T1000 (cell line): ENCODE data around the gene ITPKB.
"Not testable (repeated sequence)": the region's sequence is repeated elsewhere in the genome, so short reads cannot be mapped to it uniquely, and the experiment has no call there.

Experiments
- DNase-seq: peaks from one replicate; lab custom pipeline; 2025; ENCODE audit warnings: mixed read lengths; lab: John Stamatoyannopoulos, UW

ITPKB gene

DNA sequence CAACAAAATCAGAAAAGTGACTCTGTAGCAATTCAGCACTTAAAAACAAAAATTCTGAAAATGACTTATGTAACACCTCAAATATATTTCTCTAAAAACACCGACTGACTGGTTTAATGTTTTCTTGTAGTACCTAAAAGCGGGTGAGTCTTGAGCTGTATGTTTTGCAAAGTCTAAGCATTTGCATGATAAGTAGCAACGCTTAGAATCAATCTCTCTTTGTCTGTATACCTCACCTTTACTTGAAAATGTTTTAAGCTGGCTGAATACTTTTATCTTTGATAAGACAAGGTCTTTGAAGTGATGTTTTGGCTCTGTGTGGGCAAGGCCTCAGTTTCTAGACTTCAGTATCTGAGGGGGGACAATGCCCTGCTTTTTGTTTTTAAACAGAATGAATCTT is 8.2 kb downstream of the ITPKB start:
- no peak for DNase-seq

DNA sequence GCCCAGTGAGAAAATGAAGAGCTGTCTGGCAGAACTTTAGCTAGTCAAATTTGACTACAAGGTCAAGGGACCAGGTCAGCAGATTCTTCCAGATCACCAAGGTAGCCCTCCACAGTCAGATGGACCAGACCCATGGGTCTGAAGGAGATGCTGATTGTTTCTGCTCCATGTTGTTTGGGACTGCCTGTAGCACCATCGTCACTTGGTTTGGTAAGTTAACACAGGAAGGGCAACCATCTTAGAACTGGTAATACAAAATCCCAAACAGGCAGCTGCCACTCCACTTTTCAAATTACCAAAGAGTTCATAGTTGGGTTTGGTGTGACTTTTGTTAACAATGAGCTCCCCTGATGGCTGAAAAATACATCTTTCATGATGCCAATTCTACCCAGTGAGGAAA is 9.0 kb downstream of the ITPKB start:
- DNase-seq = no peak

DNA sequence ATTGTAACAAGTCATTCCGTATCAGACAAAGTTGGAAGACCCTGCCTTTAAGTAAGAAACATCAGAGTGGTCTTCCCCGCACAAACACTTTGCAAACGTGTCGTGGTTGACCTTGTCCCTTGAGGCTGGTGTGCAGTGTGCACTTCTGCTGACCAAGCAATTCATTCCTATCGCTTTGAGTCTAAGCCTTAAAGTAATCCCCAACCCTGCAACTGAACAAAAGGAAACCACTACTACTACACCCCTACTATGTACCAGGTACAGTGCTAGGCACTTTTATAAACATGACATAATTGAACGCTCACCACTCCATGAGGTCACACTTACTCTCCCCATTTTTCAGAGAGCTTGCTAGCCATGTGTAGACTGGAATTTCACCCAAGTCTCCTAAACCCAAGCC is 10.6 kb downstream of the ITPKB start:
- no peak for DNase-seq

- DNase-seq = no peak
These were observed 13.2 kb downstream of the ITPKB start for GRCh38 chr1:226725897-226726267.

GRCh38 chr1:226723657-226724532 is 15.2 kb downstream of the ITPKB start:
- no peak for DNase-seq

- DNase-seq = no peak
These were observed 16.0 kb downstream of the ITPKB start for GRCh38 chr1:226722901-226723656.

DNA sequence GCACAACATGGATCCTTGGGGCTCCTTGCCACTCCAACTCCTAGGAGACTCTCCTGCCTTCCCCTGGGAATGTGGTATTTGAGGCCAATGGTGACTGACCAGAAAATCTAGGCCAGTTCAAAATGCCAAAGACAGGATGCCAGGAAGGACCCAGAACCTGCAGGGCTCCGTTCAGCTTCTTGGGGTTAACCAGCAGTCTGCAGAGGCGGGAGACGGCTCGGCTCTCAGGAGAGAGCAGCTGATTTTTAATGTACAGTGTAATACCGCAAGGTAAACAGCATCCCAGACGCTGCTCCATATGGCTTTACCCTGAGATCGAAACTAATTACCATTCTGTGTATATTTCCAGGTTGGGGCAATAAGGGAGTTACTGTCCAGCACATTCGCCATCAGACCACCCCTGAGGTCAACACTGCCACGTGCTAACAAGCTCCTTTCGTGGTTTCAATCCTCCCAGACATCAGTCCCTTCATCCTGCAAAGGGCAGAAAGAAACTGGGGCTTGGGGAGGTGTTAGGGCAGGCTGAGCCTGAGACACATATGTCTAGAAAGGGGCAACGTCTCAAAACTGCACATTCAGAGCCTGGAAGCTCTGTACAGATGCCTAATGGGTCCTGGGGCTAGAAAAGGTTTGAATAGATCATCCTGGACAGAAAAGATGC is 16.7 kb downstream of the ITPKB start:
- DNase-seq = no peak

GRCh38 chr1:226720574-226720973 is 18.5 kb downstream of the ITPKB start:
- DNase-seq = not testable (repeated sequence)

DNA sequence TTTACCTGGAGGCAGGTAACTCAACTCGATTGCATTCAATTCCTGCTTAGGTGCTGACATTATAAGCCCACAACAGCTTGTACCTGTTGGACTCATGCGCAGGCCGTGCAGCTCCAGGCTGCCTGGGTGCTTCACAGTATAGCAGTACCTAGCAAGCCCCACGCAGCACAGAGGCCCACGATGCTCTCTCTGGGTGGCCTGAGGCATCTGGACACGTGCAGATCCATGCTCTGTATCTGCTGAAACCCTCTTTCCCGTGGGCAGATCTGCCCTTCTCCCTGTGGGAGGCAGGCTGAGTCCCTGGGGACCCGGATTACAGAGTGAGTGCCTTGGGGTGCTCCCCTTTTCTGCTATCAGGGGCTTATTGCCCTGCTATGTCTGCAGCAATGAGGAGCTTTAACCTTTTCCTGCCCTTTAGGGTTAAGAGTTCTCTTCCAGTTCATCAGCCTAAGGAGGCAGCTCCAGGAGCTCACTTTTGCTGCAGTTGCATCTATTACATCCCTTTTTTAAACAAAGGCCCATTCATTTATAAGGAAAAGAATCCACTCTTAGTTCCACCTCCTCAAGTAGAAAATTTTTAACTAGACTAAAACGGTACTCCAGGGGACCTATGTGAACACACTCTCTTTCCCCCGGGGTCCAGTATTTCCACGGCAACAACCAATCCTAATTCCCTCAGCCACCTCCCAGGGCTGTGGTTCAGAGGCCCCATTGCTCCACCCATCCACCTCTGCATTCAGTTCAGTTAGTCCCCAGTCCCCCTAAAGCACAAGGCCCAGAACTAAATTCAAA is 19.3 kb downstream of the ITPKB start:
- no peak for DNase-seq

DNA sequence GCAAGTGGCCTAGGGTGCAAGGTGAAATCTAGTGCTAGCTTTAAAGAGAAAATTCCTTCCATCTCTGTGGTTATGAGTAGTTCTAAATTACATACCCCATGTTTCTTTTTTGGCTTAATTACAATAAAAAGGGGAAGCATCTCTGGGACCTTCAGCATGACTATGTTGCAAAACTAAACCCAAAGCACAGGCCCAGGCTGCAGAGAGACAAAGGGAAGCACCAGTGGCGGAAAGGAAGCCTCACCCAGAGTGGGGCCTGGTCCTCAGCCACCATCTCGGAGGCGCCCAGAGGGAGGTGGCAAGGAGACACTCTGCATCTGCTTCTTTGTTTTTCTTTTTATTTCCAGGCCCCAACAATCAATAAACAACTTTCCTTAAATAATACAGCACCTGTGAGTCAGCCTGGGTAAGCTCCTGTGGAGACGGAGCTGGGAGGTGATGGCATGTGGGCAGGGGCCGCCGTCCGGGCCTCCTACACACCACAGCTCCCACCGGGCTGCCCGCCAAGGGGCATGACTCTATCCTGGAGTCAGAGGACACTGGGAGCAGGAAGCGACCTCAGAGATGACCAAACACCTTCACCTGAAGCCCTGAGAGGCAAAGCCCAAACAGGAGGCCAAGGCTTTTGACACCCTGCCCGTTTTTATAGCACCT is 21.7 kb downstream of the ITPKB start:
- no peak for DNase-seq

DNA sequence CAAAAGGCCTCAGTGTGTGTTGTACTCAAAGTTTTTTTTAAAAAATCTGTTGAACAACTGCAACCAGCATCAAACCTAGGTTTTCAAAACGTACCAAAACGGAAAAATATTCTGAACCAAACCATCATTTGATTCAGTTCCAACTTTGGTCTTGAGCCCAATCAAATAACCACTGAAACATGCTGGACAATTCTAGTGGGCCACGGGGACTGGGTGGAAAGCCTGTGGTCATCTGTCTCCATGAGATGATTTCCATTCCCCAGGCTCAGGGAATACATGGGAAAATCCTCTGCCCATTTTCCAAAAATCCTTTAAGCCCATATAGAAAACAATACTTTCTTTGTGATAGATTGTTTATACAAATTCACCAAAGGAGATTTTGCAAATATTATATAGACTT is 22.5 kb downstream of the ITPKB start:
- no peak for DNase-seq

- no peak for DNase-seq
These were observed 24.9 kb downstream of the ITPKB start for GRCh38 chr1:226714148-226714547.

- DNase-seq = no peak
These were observed 26.2 kb downstream of the ITPKB start for GRCh38 chr1:226712742-226713419.

DNA sequence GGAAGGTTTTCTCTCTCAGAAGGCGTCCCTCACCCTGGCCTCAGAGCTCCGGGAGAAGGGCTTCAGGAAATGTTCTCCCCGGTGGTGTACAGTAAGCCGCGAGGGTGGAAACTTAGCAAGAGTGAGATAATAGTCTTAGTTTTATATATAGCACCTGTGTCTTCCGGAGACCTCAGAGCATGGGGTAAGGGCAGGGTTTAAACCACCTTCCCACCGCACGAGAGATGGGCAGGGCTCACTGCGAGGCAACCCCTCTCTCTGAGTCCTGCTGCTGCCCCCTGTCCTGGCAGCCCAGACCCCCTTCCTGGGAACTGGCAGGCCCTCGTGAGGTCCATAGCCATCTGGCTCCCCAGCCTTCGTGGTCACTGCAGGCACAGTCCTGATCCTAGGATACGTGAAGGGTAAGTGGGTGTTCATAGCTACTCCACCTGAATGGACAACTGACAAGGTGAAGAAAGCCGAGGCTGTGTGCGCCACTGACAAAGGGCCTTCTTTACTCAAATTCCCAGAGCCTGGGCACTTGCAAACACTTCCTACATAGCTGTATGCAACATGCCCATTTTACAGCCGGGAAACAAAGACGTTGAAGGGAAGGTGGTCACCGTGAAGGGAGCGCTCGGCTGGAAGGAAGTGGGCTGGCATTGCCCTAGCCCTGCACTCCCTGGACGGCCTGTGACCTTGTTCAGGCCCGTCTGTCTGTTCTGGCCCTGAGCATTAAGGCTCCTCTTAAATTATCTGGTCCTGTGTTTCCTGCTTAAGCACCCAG is 26.9 kb downstream of the ITPKB start:
- no peak for DNase-seq

- no peak for DNase-seq
These were observed 28.6 kb downstream of the ITPKB start for GRCh38 chr1:226710501-226710900.

DNA sequence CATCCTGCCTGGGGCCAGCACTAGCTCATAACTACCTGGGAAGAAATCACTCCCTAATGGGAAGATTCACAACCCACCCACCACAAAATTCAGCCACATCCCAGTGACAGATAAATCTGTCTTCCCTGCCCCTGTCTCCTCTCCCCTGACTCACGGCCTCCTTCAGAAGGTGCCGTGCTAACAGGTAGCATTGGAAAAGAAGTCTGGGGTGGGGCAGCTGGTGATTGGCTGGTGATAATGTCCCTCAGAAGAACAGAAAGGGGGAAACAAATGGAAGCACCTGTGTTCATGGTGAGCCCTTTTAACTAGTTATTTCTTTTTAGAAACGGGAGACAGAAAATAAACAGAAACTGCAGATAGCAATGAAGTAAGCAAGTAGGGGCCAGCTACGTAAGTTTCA is 29.1 kb downstream of the ITPKB start:
- no peak for DNase-seq

- no peak for DNase-seq
These were observed 30.1 kb downstream of the ITPKB start for GRCh38 chr1:226708967-226709396.

GRCh38 chr1:226708342-226708780 is 30.7 kb downstream of the ITPKB start:
- DNase-seq = no peak

- no peak for DNase-seq
These were observed 32.4 kb downstream of the ITPKB start for GRCh38 chr1:226706684-226707083.
